GM23248 (cell line): ENCODE measurements around the gene CCDC88C. TPM values are rescaled to one million over a fixed set of nuclear protein-coding genes. Genes with fewer than 3 reads are reported as not detected.

ENCODE experiments used
- DNase-seq: peaks from one replicate; pipeline ENCODE4 v3.0.0-alpha.2; 2015
- H2AFZ ChIP-seq: fragments of 200-600 bp; sonication (generic); 2 replicates; pipeline ENCODE4 v1.6.1; 2016; ENCODE audit warnings: antibody characterized with exemption
- H3F3A ChIP-seq: fragments of 200-600 bp; sonication (generic); 2 replicates; pipeline ENCODE4 v1.6.1; 2016; ENCODE audit warnings: mild to moderate bottlenecking, antibody characterized with exemption, mixed run types; ENCODE audit not compliant: insufficient read depth
- H3K27ac ChIP-seq: fragments of 200-600 bp; sonication (generic); 2 replicates; pipeline ENCODE4 v1.5.1; 2016; ENCODE audit warnings: mild to moderate bottlenecking
- H3K27me3 ChIP-seq: fragments of 200-600 bp; sonication (generic); replicated peaks from 2 replicates; pipeline ENCODE4 v1.6.1; 2016; ENCODE audit warnings: mild to moderate bottlenecking; ENCODE audit not compliant: insufficient read depth
- H3K36me3 ChIP-seq: fragments of 200-600 bp; sonication (generic); 2 replicates; pipeline ENCODE4 v1.6.1; 2016; ENCODE audit warnings: low read depth, mild to moderate bottlenecking
- H3K4me1 ChIP-seq: fragments of 200-600 bp; sonication (generic); 2 replicates; pipeline ENCODE4 v1.6.1; 2016; ENCODE audit warnings: mild to moderate bottlenecking; ENCODE audit not compliant: insufficient read depth
- H3K4me2 ChIP-seq: fragments of 200-600 bp; sonication (generic); one replicate; pipeline ENCODE4 v1.6.1; 2016; ENCODE audit warnings: mild to moderate bottlenecking; ENCODE audit not compliant: unreplicated experiment
- H3K4me3 ChIP-seq: fragments of 200-600 bp; sonication (generic); 2 replicates; pipeline ENCODE4 v1.5.1; 2016; ENCODE audit warnings: mild to moderate bottlenecking
- H3K79me2 ChIP-seq: fragments of 200-600 bp; sonication (generic); 2 replicates; pipeline ENCODE4 v1.6.1; 2016; ENCODE audit warnings: mild to moderate bottlenecking; ENCODE audit not compliant: insufficient read depth
- H3K9ac ChIP-seq: fragments of 200-600 bp; sonication (generic); 2 replicates; pipeline ENCODE4 v1.6.1; 2016; ENCODE audit warnings: mild to moderate bottlenecking
- H3K9me2 ChIP-seq: fragments of 200-600 bp; sonication (generic); 2 replicates; pipeline ENCODE4 v1.6.1; 2016; ENCODE audit warnings: mixed run types, mild to moderate bottlenecking, moderate library complexity; ENCODE audit not compliant: insufficient read depth
- H3K9me3 ChIP-seq: fragments of 200-600 bp; sonication (generic); one replicate; pipeline ENCODE4 v1.6.1; 2017; ENCODE audit warnings: low read depth
- H4K20me1 ChIP-seq: fragments of 200-600 bp; sonication (generic); 2 replicates; pipeline ENCODE4 v1.6.0; 2016; ENCODE audit not compliant: insufficient read depth
- EZH2 ChIP-seq: fragments of 200-600 bp; sonication (generic); IDR thresholded peaks from 2 replicates; pipeline ENCODE4 v1.6.1; 2018; ENCODE audit warnings: antibody characterized with exemption, mild to moderate bottlenecking; ENCODE audit not compliant: insufficient read depth, poor library complexity, severe bottlenecking
- EZH2phosphoT487 ChIP-seq: fragments of 200-600 bp; sonication (generic); IDR thresholded peaks from 2 replicates; pipeline ENCODE4 v1.6.1; 2018; ENCODE audit warnings: antibody characterized with exemption, moderate library complexity, mild to moderate bottlenecking, low read depth; ENCODE audit not compliant: insufficient read depth
- WGBS, 2 experiments: methylation state at CpG; one replicate each; pipeline ENCODE4 v1.1.6; 2015 to 2017; ENCODE audit warnings: low lambda C conversion rate in 2 of 2, low coverage in 1 of 2; ENCODE audit errors: missing lambda C conversion rate in 2 of 2; 5-methylcytosine and 5-hydroxymethylcytosine counted together
- in situ Hi-C: fragments of 300-500 bp; cut with MboI; formaldehyde crosslinking; loops from 2 replicates; pipeline ENCODE4 v1.15.0; 2020
- polyA plus RNA-seq: library from polyadenylated mRNA; unstranded; fragments of >200 nt; fragmentation: Nextera tagmentation; extraction: Ambion mirVana; gene quantifications from 2 replicates; pipeline ENCODE4 v1.2.1, GENCODE V29; 2016
- total RNA-seq: library from RNA; depleted of rRNA; stranded (reverse); fragments of >200 nt; shearing (Covaris generic); gene quantifications from 2 replicates; pipeline ENCODE4 v1.2.3, GENCODE V29; 2014

Gene CCDC88C
- total and polyA plus RNA-seq, 2 experiments from 2014 or later, result not detected

- Histone ChIP-seq H3K27me3 (peaks cover 38% of the 10 kb centered on the region), H3K79me2 (no peaks in the 10 kb centered on the region), H3K36me3 (no peaks in the 10 kb centered on the region), H3K4me3 (no peak overlapping the region), H3K4me1 (no peaks in the 10 kb centered on the region), H3K9ac (no peak overlapping the region), H3K4me2 (no peak overlapping the region), H3F3A (0 out of 2 replicates have a peak, but pooled peaks cover 4% of the 10 kb centered on the region), H4K20me1 (no peaks in the 10 kb centered on the region), H3K27ac (no peak overlapping the region), H3K9me3 (no peaks in the 10 kb centered on the region), H2AFZ (no peak overlapping the region), H3K9me2 (no peaks in the 10 kb centered on the region)
- TF ChIP-seq EZH2phosphoT487, result no peak
- TF ChIP-seq EZH2, result no peak
- DNase-seq, result no peak
- 88 to 100% methylated on average over 3 of the region's 3 CpGs for WGBS, 2 experiments
- in situ Hi-C loops, result no loop called here
Observed at GRCh38 chr14:91414475-91414833, 3.2 kb downstream of the CCDC88C start.

GRCh38 chr14:91413547-91414474, 3.8 kb downstream of the CCDC88C start:
- WGBS, 2 experiments, result 69 to 78% methylated on average over 11 of the region's 11 CpGs
- Histone ChIP-seq H3K4me3 (no peak overlapping the region), H3K27ac (no peak overlapping the region), H3K27me3 (peaks cover 38% of the 10 kb centered on the region), H3K9me3 (no peaks in the 10 kb centered on the region), H3K79me2 (no peaks in the 10 kb centered on the region), H3K36me3 (no peaks in the 10 kb centered on the region), H3K4me1 (no peaks in the 10 kb centered on the region), H3K9me2 (no peaks in the 10 kb centered on the region), H2AFZ (no peak overlapping the region), H3K9ac (no peak overlapping the region), H4K20me1 (no peaks in the 10 kb centered on the region), H3K4me2 (no peak overlapping the region), H3F3A (no peaks in the 10 kb centered on the region)
- in situ Hi-C loops, result no loop called here
- TF ChIP-seq EZH2, result no peak
- no peak for TF ChIP-seq EZH2phosphoT487
- no peak for DNase-seq

- H3K27ac ChIP-seq, result no peak overlapping the region
- no peak for TF ChIP-seq EZH2phosphoT487
- TF ChIP-seq EZH2, result no peak
- H4K20me1 ChIP-seq, result no peaks in the 10 kb centered on the region
- H3K27me3 ChIP-seq, result peaks cover 31% of the 10 kb centered on the region
- no peaks in the 10 kb centered on the region for H3K4me1 ChIP-seq
- no peaks in the 10 kb centered on the region for H3K9me2 ChIP-seq
- no peak overlapping the region for H3K4me3 ChIP-seq
- no peak overlapping the region for H3K4me2 ChIP-seq
- in situ Hi-C loops, result no loop called here
- H2AFZ ChIP-seq, result no peak overlapping the region
- H3K9ac ChIP-seq, result no peak overlapping the region
- WGBS, 2 experiments, result 74 to 79% methylated on average over 5 of the region's 5 CpGs
- no peaks in the 10 kb centered on the region for H3K79me2 ChIP-seq
- no peaks in the 10 kb centered on the region for H3K9me3 ChIP-seq
- H3K36me3 ChIP-seq, result no peaks in the 10 kb centered on the region
- H3F3A ChIP-seq, result no peaks in the 10 kb centered on the region
- no peak for DNase-seq
Observed at GRCh38 chr14:91412939-91413338, 4.7 kb downstream of the CCDC88C start.

- in situ Hi-C loops, result no loop called here
- no peak for TF ChIP-seq EZH2phosphoT487
- no peak for TF ChIP-seq EZH2
- no peaks in the 10 kb centered on the region for H3K79me2 ChIP-seq
- no peaks in the 10 kb centered on the region for H3F3A ChIP-seq
- DNase-seq, result no peak
- H3K36me3 ChIP-seq, result no peaks in the 10 kb centered on the region
- H3K27ac ChIP-seq, result no peak overlapping the region
- H3K9me3 ChIP-seq, result no peaks in the 10 kb centered on the region
- no peak overlapping the region for H2AFZ ChIP-seq
- no peak overlapping the region for H3K4me2 ChIP-seq
- WGBS, 2 experiments, result 64 to 71% methylated on average over 12 of the region's 12 CpGs
- no peaks in the 10 kb centered on the region for H3K9me2 ChIP-seq
- no peak overlapping the region for H3K4me3 ChIP-seq
- no peaks in the 10 kb centered on the region for H4K20me1 ChIP-seq
- no peaks in the 10 kb centered on the region for H3K4me1 ChIP-seq
- H3K9ac ChIP-seq, result no peak overlapping the region
- H3K27me3 ChIP-seq, result peaks cover 23% of the 10 kb centered on the region; the same call in 1 of the 2 replicates
Observed at GRCh38 chr14:91410771-91411536, 6.7 kb downstream of the CCDC88C start.
